ENCODE results near the gene WDR44. TPM values are rescaled to one million over a fixed set of nuclear protein-coding genes. Genes with fewer than 3 reads are reported as not detected.
"Not testable (repeated sequence)": the region's sequence is repeated elsewhere in the genome, so short reads cannot be mapped to it uniquely, and the experiment has no call there.

WDR44 gene
- polyA plus RNA-seq, 1 donor, result 9.5 TPM

DNA sequence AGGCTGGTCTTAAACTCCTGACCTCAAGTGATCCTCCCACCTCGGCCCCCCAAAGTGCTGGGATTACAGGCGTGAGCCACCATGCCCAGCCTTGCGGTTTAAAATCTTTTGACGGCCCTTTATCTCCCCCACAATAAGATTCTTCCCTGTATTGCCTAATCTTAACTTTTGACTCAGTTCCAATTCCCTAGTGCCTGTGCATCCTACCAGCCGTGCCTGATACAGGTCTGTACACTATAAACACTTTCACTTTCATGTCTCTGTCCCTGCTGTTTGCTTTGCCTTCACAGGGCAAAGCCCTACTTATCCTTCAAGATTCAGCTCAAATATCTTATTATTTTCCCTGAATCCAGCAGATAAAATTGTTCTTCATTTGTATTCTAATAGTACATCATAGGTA, 74.6 kb downstream of the WDR44 start:
- peak in 1 of 2 donors; percentile 9 for DNase-seq
- H3K27ac ChIP-seq (ENCODE audit: low read length), result no peak overlapping the region
- no peaks in the 10 kb centered on the region for H3K36me3 ChIP-seq (ENCODE audit: control insufficient read depth, insufficient read depth, low read length)
- no peaks in the 10 kb centered on the region for H3K4me1 ChIP-seq (ENCODE audit: control insufficient read depth, insufficient read depth, low read length)
- no peaks in the 10 kb centered on the region for H3K27me3 ChIP-seq (ENCODE audit: control insufficient read depth, insufficient read depth, low read length)
- H3K4me3 ChIP-seq (ENCODE audit: low read length), result no peak overlapping the region
- H3K9me3 ChIP-seq (ENCODE audit: control insufficient read depth, low read depth, low read length), result no peaks in the 10 kb centered on the region
- WGBS (ENCODE audit: insufficient coverage, low lambda C conversion rate), result 0% methylated on average over 1 of the region's 5 CpGs

DNA sequence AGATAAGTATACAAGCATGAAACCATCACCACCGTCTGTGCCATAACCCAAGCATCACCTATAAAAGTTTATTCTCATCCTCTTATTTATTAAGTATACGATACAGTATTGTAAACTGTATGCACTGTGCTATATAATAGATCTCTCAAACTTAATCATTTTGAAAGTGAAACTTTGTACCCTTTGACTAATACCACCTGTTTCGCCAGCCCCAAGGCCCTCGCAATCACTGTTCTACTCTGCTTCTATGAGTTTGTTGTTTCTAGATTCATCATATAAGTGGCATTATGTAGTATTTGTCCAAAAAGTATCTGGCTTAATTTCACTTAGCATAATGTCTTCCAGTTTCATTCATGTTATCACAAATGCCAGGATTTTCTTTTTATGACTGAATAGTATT, 77.7 kb downstream of the WDR44 start:
- Histone ChIP-seq H3K9me3 (ENCODE audit: control insufficient read depth, low read depth, low read length) (no peaks in the 10 kb centered on the region), H3K4me1 (ENCODE audit: control insufficient read depth, insufficient read depth, low read length) (no peaks in the 10 kb centered on the region), H3K27ac (ENCODE audit: low read length) (no peak overlapping the region), H3K36me3 (ENCODE audit: control insufficient read depth, insufficient read depth, low read length) (no peaks in the 10 kb centered on the region), H3K27me3 (ENCODE audit: control insufficient read depth, insufficient read depth, low read length) (no peaks in the 10 kb centered on the region), H3K4me3 (ENCODE audit: low read length) (no peak overlapping the region)
- no peak for DNase-seq
- WGBS (ENCODE audit: insufficient coverage, low lambda C conversion rate), result no CpG with 5 or more reads among the region's 4 CpGs

GRCh38 chrX:118432799-118433198, 86.9 kb downstream of the WDR44 start:
- no peak overlapping the region for H3K27ac ChIP-seq (ENCODE audit: low read length)
- no peaks in the 10 kb centered on the region for H3K27me3 ChIP-seq (ENCODE audit: control insufficient read depth, insufficient read depth, low read length)
- H3K4me1 ChIP-seq (ENCODE audit: control insufficient read depth, insufficient read depth, low read length), result no peaks in the 10 kb centered on the region
- no peak for DNase-seq
- H3K4me3 ChIP-seq (ENCODE audit: low read length), result no peak overlapping the region
- H3K36me3 ChIP-seq (ENCODE audit: control insufficient read depth, insufficient read depth, low read length), result peaks cover 16% of the 10 kb centered on the region
- no peaks in the 10 kb centered on the region for H3K9me3 ChIP-seq (ENCODE audit: control insufficient read depth, low read depth, low read length)
- WGBS (ENCODE audit: insufficient coverage, low lambda C conversion rate), result no CpG with 5 or more reads among the region's 5 CpGs

- WGBS (ENCODE audit: insufficient coverage, low lambda C conversion rate), result no CpG with 5 or more reads among the region's 1 CpG
- Histone ChIP-seq H3K9me3 (ENCODE audit: control insufficient read depth, low read depth, low read length) (no peaks in the 10 kb centered on the region), H3K27me3 (ENCODE audit: control insufficient read depth, insufficient read depth, low read length) (no peaks in the 10 kb centered on the region), H3K4me3 (ENCODE audit: low read length) (no peak overlapping the region), H3K4me1 (ENCODE audit: control insufficient read depth, insufficient read depth, low read length) (no peaks in the 10 kb centered on the region), H3K27ac (ENCODE audit: low read length) (no peak overlapping the region), H3K36me3 (ENCODE audit: control insufficient read depth, insufficient read depth, low read length) (peaks cover 17% of the 10 kb centered on the region)
- DNase-seq, result no peak
Measured at GRCh38 chrX:118437283-118437682, 91.4 kb downstream of the WDR44 start.

GRCh38 chrX:118448273-118448783, 102.4 kb downstream of the WDR44 start:
- Histone ChIP-seq H3K4me3 (ENCODE audit: low read length) (no peak overlapping the region), H3K27ac (ENCODE audit: low read length) (no peak overlapping the region), H3K4me1 (ENCODE audit: control insufficient read depth, insufficient read depth, low read length) (no peaks in the 10 kb centered on the region), H3K9me3 (ENCODE audit: control insufficient read depth, low read depth, low read length) (no peaks in the 10 kb centered on the region), H3K27me3 (ENCODE audit: control insufficient read depth, insufficient read depth, low read length) (no peaks in the 10 kb centered on the region), H3K36me3 (ENCODE audit: control insufficient read depth, insufficient read depth, low read length) (peaks cover 7% of the 10 kb centered on the region)
- WGBS (ENCODE audit: insufficient coverage, low lambda C conversion rate), result no CpG with 5 or more reads among the region's 3 CpGs
- no peak for DNase-seq

GRCh38 chrX:118455013-118455412, 109.1 kb downstream of the WDR44 start:
- peaks cover 2% of the 10 kb centered on the region for H3K36me3 ChIP-seq (ENCODE audit: control insufficient read depth, insufficient read depth, low read length)
- no peak overlapping the region for H3K4me3 ChIP-seq (ENCODE audit: low read length)
- no peaks in the 10 kb centered on the region for H3K27me3 ChIP-seq (ENCODE audit: control insufficient read depth, insufficient read depth, low read length)
- H3K9me3 ChIP-seq (ENCODE audit: control insufficient read depth, low read depth, low read length), result no peaks in the 10 kb centered on the region
- H3K27ac ChIP-seq (ENCODE audit: low read length), result no peak overlapping the region
- no CpG with 5 or more reads among the region's 3 CpGs for WGBS (ENCODE audit: insufficient coverage, low lambda C conversion rate)
- no peak for DNase-seq
- no peaks in the 10 kb centered on the region for H3K4me1 ChIP-seq (ENCODE audit: control insufficient read depth, insufficient read depth, low read length)

DNA sequence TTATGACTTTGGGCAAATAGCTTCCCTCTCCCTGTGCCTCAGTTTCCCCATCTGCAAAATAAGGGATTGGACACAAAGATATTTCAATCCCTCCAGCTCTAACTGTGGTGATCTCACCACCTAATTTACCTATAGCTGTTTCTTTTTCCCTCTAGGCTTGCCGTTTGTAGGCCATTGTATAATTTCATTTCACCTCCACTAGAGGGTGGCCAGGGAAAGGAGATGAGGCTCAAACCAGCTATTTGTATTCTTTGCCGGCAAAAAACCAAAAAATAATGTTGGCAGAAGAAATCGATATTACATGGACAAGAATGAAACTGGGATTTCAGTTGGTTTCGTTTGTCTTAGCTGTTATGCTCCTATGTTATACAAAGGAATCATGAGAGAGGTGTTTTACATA, 113.6 kb downstream of the WDR44 start:
- DNase-seq, result peak; percentile 7
- Histone ChIP-seq H3K36me3 (ENCODE audit: control insufficient read depth, insufficient read depth, low read length) (no peaks in the 10 kb centered on the region), H3K4me3 (ENCODE audit: low read length) (no peak overlapping the region), H3K4me1 (ENCODE audit: control insufficient read depth, insufficient read depth, low read length) (no peaks in the 10 kb centered on the region), H3K27ac (ENCODE audit: low read length) (no peak overlapping the region), H3K27me3 (ENCODE audit: control insufficient read depth, insufficient read depth, low read length) (no peaks in the 10 kb centered on the region), H3K9me3 (ENCODE audit: control insufficient read depth, low read depth, low read length) (no peaks in the 10 kb centered on the region)
- WGBS (ENCODE audit: insufficient coverage, low lambda C conversion rate), result no CpG with 5 or more reads among the region's 4 CpGs

- H3K9me3 ChIP-seq (ENCODE audit: control insufficient read depth, low read depth, low read length), result no peaks in the 10 kb centered on the region
- no peak overlapping the region for H3K4me3 ChIP-seq (ENCODE audit: low read length)
- no peaks in the 10 kb centered on the region for H3K27me3 ChIP-seq (ENCODE audit: control insufficient read depth, insufficient read depth, low read length)
- no CpG with 5 or more reads among the region's 6 CpGs for WGBS (ENCODE audit: insufficient coverage, low lambda C conversion rate)
- no peaks in the 10 kb centered on the region for H3K36me3 ChIP-seq (ENCODE audit: control insufficient read depth, insufficient read depth, low read length)
- DNase-seq, result no peak
- H3K4me1 ChIP-seq (ENCODE audit: control insufficient read depth, insufficient read depth, low read length), result no peaks in the 10 kb centered on the region
- H3K27ac ChIP-seq (ENCODE audit: low read length), result no peak overlapping the region
Measured at GRCh38 chrX:118464501-118464900, 118.6 kb downstream of the WDR44 start.

DNA sequence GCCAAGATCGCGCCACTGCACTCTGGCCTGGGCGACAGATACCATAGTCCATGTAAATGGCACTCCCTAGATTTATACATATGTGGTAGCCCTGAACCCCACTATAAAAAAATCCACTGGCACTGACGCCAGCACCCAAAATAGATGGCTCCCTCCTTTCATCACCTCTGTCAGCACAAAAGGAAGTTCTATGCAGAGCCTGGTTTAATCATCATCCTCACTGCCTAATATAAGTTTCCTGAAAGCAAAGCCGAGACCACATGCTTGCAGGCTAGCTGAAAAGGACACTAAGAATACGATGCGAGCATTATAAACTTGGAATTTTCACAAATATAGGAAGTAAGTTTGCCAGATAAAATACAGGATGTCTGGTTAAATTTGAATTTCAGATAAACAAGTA, 122.2 kb downstream of the WDR44 start:
- Histone ChIP-seq H3K27ac (ENCODE audit: low read length) (no peak overlapping the region), H3K36me3 (ENCODE audit: control insufficient read depth, insufficient read depth, low read length) (no peaks in the 10 kb centered on the region), H3K4me1 (ENCODE audit: control insufficient read depth, insufficient read depth, low read length) (no peaks in the 10 kb centered on the region), H3K4me3 (ENCODE audit: low read length) (no peak overlapping the region), H3K9me3 (ENCODE audit: control insufficient read depth, low read depth, low read length) (no peaks in the 10 kb centered on the region), H3K27me3 (ENCODE audit: control insufficient read depth, insufficient read depth, low read length) (no peaks in the 10 kb centered on the region)
- no CpG with 5 or more reads among the region's 7 CpGs for WGBS (ENCODE audit: insufficient coverage, low lambda C conversion rate)
- DNase-seq, result no peak

- no CpG with 5 or more reads among the region's 5 CpGs for WGBS (ENCODE audit: insufficient coverage, low lambda C conversion rate)
- not testable (repeated sequence) for H3K4me3 ChIP-seq (ENCODE audit: low read length); H3K27ac ChIP-seq (ENCODE audit: low read length); H3K36me3 ChIP-seq (ENCODE audit: control insufficient read depth, insufficient read depth, low read length); H3K4me1 ChIP-seq (ENCODE audit: control insufficient read depth, insufficient read depth, low read length); H3K27me3 ChIP-seq (ENCODE audit: control insufficient read depth, insufficient read depth, low read length); H3K9me3 ChIP-seq (ENCODE audit: control insufficient read depth, low read depth, low read length); DNase-seq
Measured at GRCh38 chrX:118470721-118471347, 124.9 kb downstream of the WDR44 start.

GRCh38 chrX:118474586-118474985, 128.7 kb downstream of the WDR44 start:
- Histone ChIP-seq H3K27me3 (ENCODE audit: control insufficient read depth, insufficient read depth, low read length) (no peaks in the 10 kb centered on the region), H3K36me3 (ENCODE audit: control insufficient read depth, insufficient read depth, low read length) (no peaks in the 10 kb centered on the region), H3K4me3 (ENCODE audit: low read length) (no peak overlapping the region), H3K4me1 (ENCODE audit: control insufficient read depth, insufficient read depth, low read length) (no peaks in the 10 kb centered on the region), H3K27ac (ENCODE audit: low read length) (no peak overlapping the region), H3K9me3 (ENCODE audit: control insufficient read depth, low read depth, low read length) (no peaks in the 10 kb centered on the region)
- DNase-seq, result no peak
- no CpG with 5 or more reads among the region's 6 CpGs for WGBS (ENCODE audit: insufficient coverage, low lambda C conversion rate)
